Neural progenitor cell (in vitro differentiated cells): Measurements from ENCODE around the gene UBTD1. TPM values are rescaled to one million over a fixed set of nuclear protein-coding genes. Genes with fewer than 3 reads are reported as not detected.
"Not testable (repeated sequence)": the region's sequence is repeated elsewhere in the genome, so short reads cannot be mapped to it uniquely, and the experiment has no call there.

ENCODE experiments used
- DNase-seq: peaks from one replicate; pipeline ENCODE4 v3.0.0-alpha.2; 2016; ENCODE audit warnings: low spot score
- H2AFZ ChIP-seq: fragments of 200-600 bp; sonication (generic); replicated peaks from 2 replicates; pipeline ENCODE4 v1.6.1; 2016; ENCODE audit warnings: antibody characterized with exemption
- H3F3A ChIP-seq: fragments of 200-600 bp; sonication (generic); 2 replicates; pipeline ENCODE4 v1.6.1; 2016; ENCODE audit warnings: antibody characterized with exemption, low read depth
- H3K27ac ChIP-seq: fragments of 200-600 bp; sonication (generic); 2 replicates; pipeline ENCODE4 v1.5.1; 2016; ENCODE audit warnings: mild to moderate bottlenecking
- H3K27me3 ChIP-seq: fragments of 200-600 bp; sonication (generic); 2 replicates; pipeline ENCODE4 v1.6.1; 2016; ENCODE audit warnings: mild to moderate bottlenecking, moderate library complexity
- H3K36me3 ChIP-seq: fragments of 200-600 bp; sonication (generic); 2 replicates; pipeline ENCODE4 v1.5.1; 2016
- H3K4me1 ChIP-seq: fragments of 200-600 bp; sonication (generic); 2 replicates; pipeline ENCODE4 v1.6.1; 2016; ENCODE audit warnings: mixed run types
- H3K4me2 ChIP-seq: fragments of 200-600 bp; sonication (generic); 2 replicates; pipeline ENCODE4 v1.6.1; 2016
- H3K4me3 ChIP-seq: fragments of 200-600 bp; sonication (generic); 2 replicates; pipeline ENCODE4 v1.5.1; 2016
- H3K79me2 ChIP-seq: fragments of 200-600 bp; sonication (generic); 2 replicates; pipeline ENCODE4 v1.6.1; 2016; ENCODE audit warnings: low read depth
- H3K9ac ChIP-seq: fragments of 200-600 bp; sonication (generic); 2 replicates; pipeline ENCODE4 v1.6.1; 2016
- H3K9me3 ChIP-seq: fragments of 200-600 bp; sonication (generic); 2 replicates; pipeline ENCODE4 v1.5.1; 2016; ENCODE audit warnings: low read depth
- H4K20me1 ChIP-seq: fragments of 200-600 bp; sonication (generic); 2 replicates; pipeline ENCODE4 v1.6.1; 2016; ENCODE audit warnings: low read depth
- H3K27ac Mint-ChIP-seq: 3 replicates; pipeline ENCODE4 v1.8.0; 2021; ENCODE audit warnings: mixed read lengths
- H3K27me3 Mint-ChIP-seq: 2 replicates; pipeline ENCODE4 v1.8.0; 2022; ENCODE audit warnings: low read depth, mild to moderate bottlenecking, inconsistent platforms, moderate library complexity, mixed read lengths; ENCODE audit not compliant: insufficient read depth
- H3K36me3 Mint-ChIP-seq: 3 replicates; pipeline ENCODE4 v1.8.0; 2021; ENCODE audit warnings: mixed read lengths
- H3K4me1 Mint-ChIP-seq: 3 replicates; pipeline ENCODE4 v1.8.0; 2021; ENCODE audit warnings: mixed read lengths
- H3K4me3 Mint-ChIP-seq: 3 replicates; pipeline ENCODE4 v1.8.0; 2021; ENCODE audit warnings: mild to moderate bottlenecking, moderate library complexity, mixed read lengths
- H3K9me3 Mint-ChIP-seq: 3 replicates; pipeline ENCODE4 v1.8.0; 2020; ENCODE audit warnings: mixed read lengths
- CTCF ChIP-seq: fragments of 200-600 bp; sonication (generic); IDR thresholded peaks from 2 replicates; pipeline ENCODE4 v1.5.1; 2017; ENCODE audit warnings: antibody characterized with exemption, mild to moderate bottlenecking
- EZH2 ChIP-seq: fragments of 200-600 bp; sonication (generic); IDR thresholded peaks from 2 replicates; pipeline ENCODE4 v1.6.1; 2017; ENCODE audit warnings: antibody characterized with exemption, mild to moderate bottlenecking, moderate library complexity
- EZH2phosphoT487 ChIP-seq: fragments of 200-600 bp; sonication (generic); IDR thresholded peaks from 2 replicates; pipeline ENCODE4 v1.6.1; 2017; ENCODE audit warnings: antibody characterized with exemption
- total RNA-seq: library from RNA; depleted of rRNA; stranded (reverse); fragments of >200 nt; gene quantifications from 2 replicates; pipeline ENCODE4 v1.2.3, GENCODE V29; 2015; ENCODE audit warnings: low replicate concordance

UBTD1 gene
- total RNA-seq, 1 donor from 2014 or later: 4.7 TPM

- Histone ChIP-seq H3K4me2 (no peak overlapping the region), H3K27ac (no peak overlapping the region), H3K4me3 (no peak overlapping the region), H3K9ac (no peak overlapping the region), H3K9me3 (no peaks in the 10 kb centered on the region), H3K79me2 (peaks cover 2% of the 10 kb centered on the region), H3K4me1 (no peaks in the 10 kb centered on the region), H2AFZ (no peak overlapping the region), H3F3A (no peaks in the 10 kb centered on the region), H3K27me3 (no peaks in the 10 kb centered on the region), H4K20me1 (peaks cover 6% of the 10 kb centered on the region), H3K36me3 (no peaks in the 10 kb centered on the region)
- Mint-ChIP-seq H3K27me3 (peaks cover 5% of the 10 kb centered on the region), H3K9me3 (peaks cover 6% of the 10 kb centered on the region), H3K4me1 (peaks cover 2% of the 10 kb centered on the region), H3K27ac (no peak overlapping the region), H3K36me3 (peaks cover 6% of the 10 kb centered on the region), H3K4me3 (no peak overlapping the region)
- DNase-seq: no peak
- TF ChIP-seq EZH2phosphoT487 (no peak), CTCF (no peak), EZH2 (no peak)
Observed at GRCh38 chr10:97525086-97525485, 26.4 kb downstream of the UBTD1 start.

- no peaks in the 10 kb centered on the region for H3K4me1 ChIP-seq
- H3K9ac ChIP-seq: no peak overlapping the region
- Mint-ChIP-seq H3K4me3 (no peak overlapping the region), H3K36me3 (peaks cover 6% of the 10 kb centered on the region), H3K27ac (no peak overlapping the region), H3K27me3 (peaks cover 5% of the 10 kb centered on the region), H3K9me3 (peaks cover 6% of the 10 kb centered on the region), H3K4me1 (peaks cover 2% of the 10 kb centered on the region)
- no peak for DNase-seq
- no peaks in the 10 kb centered on the region for H3K79me2 ChIP-seq
- H3K4me2 ChIP-seq: no peak overlapping the region
- no peaks in the 10 kb centered on the region for H3F3A ChIP-seq
- H3K27me3 ChIP-seq: no peaks in the 10 kb centered on the region
- TF ChIP-seq CTCF: no peak
- TF ChIP-seq EZH2: no peak
- no peak for TF ChIP-seq EZH2phosphoT487
- H4K20me1 ChIP-seq: peaks cover 6% of the 10 kb centered on the region
- H3K4me3 ChIP-seq: no peak overlapping the region
- H3K27ac ChIP-seq: no peak overlapping the region
- H3K9me3 ChIP-seq: no peaks in the 10 kb centered on the region
- H3K36me3 ChIP-seq: no peaks in the 10 kb centered on the region
- no peak overlapping the region for H2AFZ ChIP-seq
Observed at GRCh38 chr10:97525683-97526110, 27.0 kb downstream of the UBTD1 start.

GRCh38 chr10:97528876-97529275 is 30.2 kb downstream of the UBTD1 start:
- not testable (repeated sequence) for H3K27me3 ChIP-seq, H3K4me3 Mint-ChIP-seq, H3K9me3 ChIP-seq, H3K4me1 ChIP-seq, H3K9ac ChIP-seq, H3K79me2 ChIP-seq, H4K20me1 ChIP-seq, H3F3A ChIP-seq, H2AFZ ChIP-seq, H3K36me3 ChIP-seq, H3K27ac Mint-ChIP-seq, H3K4me2 ChIP-seq, H3K36me3 Mint-ChIP-seq, H3K27ac ChIP-seq, H3K9me3 Mint-ChIP-seq, DNase-seq, H3K4me3 ChIP-seq, H3K27me3 Mint-ChIP-seq
- peaks cover 18% of the 10 kb centered on the region for H3K4me1 Mint-ChIP-seq

DNA sequence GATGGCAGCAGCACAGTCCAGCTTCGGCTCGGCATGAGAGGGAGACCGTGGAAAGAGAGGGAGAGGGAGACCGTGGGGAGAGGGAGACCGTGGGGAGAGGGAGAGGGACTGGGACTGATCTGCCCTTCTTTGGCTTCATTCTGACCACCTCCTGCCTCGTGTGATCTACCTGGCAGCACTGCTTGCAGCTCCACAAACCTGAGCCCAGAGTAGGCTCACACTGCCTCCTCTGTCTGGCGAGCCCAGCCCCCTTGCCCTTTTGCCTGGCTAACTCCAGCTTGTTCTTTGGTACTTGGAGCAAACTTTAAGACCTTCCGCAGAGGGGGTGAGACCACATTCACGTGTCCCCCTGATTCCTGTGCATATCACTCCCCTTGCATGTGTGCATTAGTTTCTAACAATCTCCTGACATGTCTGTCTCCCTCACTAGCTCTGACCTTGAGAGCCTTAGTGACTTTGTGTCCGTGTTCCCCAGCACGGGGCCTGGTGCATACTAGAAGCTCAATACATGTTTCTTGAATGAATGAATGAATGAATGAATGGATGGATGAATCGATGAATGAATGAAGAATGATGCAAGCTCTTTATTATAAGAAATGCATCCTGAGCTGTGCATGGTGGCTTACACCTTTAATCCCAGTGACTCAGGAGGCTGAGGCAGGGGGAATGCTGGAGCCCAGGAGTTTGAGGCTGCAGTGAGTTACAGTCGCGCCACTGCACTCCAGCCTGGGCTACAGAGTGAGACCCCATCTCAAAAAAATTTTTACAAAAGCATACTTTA is 31.2 kb downstream of the UBTD1 start:
- H4K20me1 ChIP-seq: no peaks in the 10 kb centered on the region
- H3K9me3 Mint-ChIP-seq: peaks cover 6% of the 10 kb centered on the region
- H3K36me3 Mint-ChIP-seq: peaks cover 6% of the 10 kb centered on the region
- H3K4me2 ChIP-seq: no peak overlapping the region
- no peaks in the 10 kb centered on the region for H3F3A ChIP-seq
- no peak overlapping the region for H3K4me3 ChIP-seq
- TF ChIP-seq EZH2phosphoT487 (no peak), EZH2 (no peak), CTCF (no peak)
- peaks cover 2% of the 10 kb centered on the region for H3K27me3 Mint-ChIP-seq
- H3K4me1 Mint-ChIP-seq: peaks cover 21% of the 10 kb centered on the region
- no peaks in the 10 kb centered on the region for H3K4me1 ChIP-seq
- no peaks in the 10 kb centered on the region for H3K79me2 ChIP-seq
- no peak overlapping the region for H3K27ac ChIP-seq
- H3K27me3 ChIP-seq: no peaks in the 10 kb centered on the region
- no peak overlapping the region for H3K9ac ChIP-seq
- H3K36me3 ChIP-seq: no peaks in the 10 kb centered on the region
- no peak overlapping the region for H2AFZ ChIP-seq
- peak overlapping the region; percentile 25 for H3K27ac Mint-ChIP-seq
- DNase-seq: no peak
- no peaks in the 10 kb centered on the region for H3K9me3 ChIP-seq
- H3K4me3 Mint-ChIP-seq: no peak overlapping the region
